ENCODE data around the gene ATP2C2.

GRCh38 chr16:84511180-84511800 is 143.0 kb downstream of the ATP2C2 start:
- TF ChIP-seq CTCF (IDR thresholded peaks at IDR 0.05) (peak; percentile 89), POLR2AphosphoS5 (IDR thresholded peaks at IDR 0.05; ENCODE audit: low read depth, low read length) (no peak), SIN3A (IDR thresholded peaks at IDR 0.05; ENCODE audit: borderline replicate concordance, insufficient read depth, low read depth, low read length) (no peak), REST (IDR thresholded peaks at IDR 0.05; ENCODE audit: insufficient read depth in 1 of 2, low read depth in 2 of 2, low read length in 1 of 2) (no peak)

All from Panc1 (cell line).